Spleen (tissue), 11 donors: ENCODE results near the gene TCL1A. TPM values are rescaled to one million over a fixed set of nuclear protein-coding genes. Genes with fewer than 3 reads are reported as not detected.

Experiments
- DNase-seq: peaks from one replicate; pipeline ENCODE4 v3.0.0-alpha.2; 2020
- H3K27ac ChIP-seq, 8 donors: fragments of 200-600 bp; sonication (generic) in 7 of 8; 1 replicate in 4 of 8; 2 replicates in 4 of 8; pipeline versions ENCODE4 v1.5.0 to v1.8.0; 2016 to 2021; ENCODE audit warnings: inconsistent platforms in 4 of 8, mild to moderate bottlenecking in 4 of 8, moderate library complexity in 1 of 8
- H3K27me3 ChIP-seq, 7 donors: fragments of 200-600 bp; sonication (generic) in 6 of 7; replicated peaks in 1 of 7; 1 replicate in 4 of 7; 2 replicates in 3 of 7; pipeline versions ENCODE4 v1.5.0 to v1.8.0; 2016 to 2021; ENCODE audit warnings: inconsistent platforms in 3 of 7, mild to moderate bottlenecking in 1 of 7
- H3K36me3 ChIP-seq, 6 donors: fragments of 200-600 bp; sonication (generic) in 5 of 6; 1 replicate in 4 of 6; 2 replicates in 2 of 6; pipeline versions ENCODE4 v1.5.0 to v1.8.0; 2016 to 2021; ENCODE audit warnings: inconsistent platforms in 2 of 6
- H3K4me1 ChIP-seq, 6 donors: fragments of 200-600 bp; sonication (generic) in 5 of 6; 1 replicate in 3 of 6; 2 replicates in 3 of 6; pipeline versions ENCODE4 v1.5.0 to v1.8.0; 2016 to 2021; ENCODE audit warnings: inconsistent platforms in 3 of 6
- H3K4me3 ChIP-seq, 8 donors: fragments of 200-600 bp; sonication (generic) in 7 of 8; 1 replicate in 4 of 8; 2 replicates in 4 of 8; pipeline versions ENCODE4 v1.5.0 to v1.8.0; 2016 to 2021; ENCODE audit warnings: inconsistent platforms in 4 of 8, mild to moderate bottlenecking in 4 of 8, moderate library complexity in 2 of 8
- H3K9me3 ChIP-seq, 8 donors: fragments of 200-600 bp; sonication (generic) in 7 of 8; 1 replicate in 4 of 8; 2 replicates in 4 of 8; pipeline versions ENCODE4 v1.5.0 to v1.8.0; 2016 to 2021; ENCODE audit warnings: inconsistent platforms in 4 of 8
- CTCF ChIP-seq, 11 experiments: fragments of 200-600 bp in 7 of 11; fragments of 450-650 bp in 4 of 11; sonication (generic) in 4 of 11; IDR thresholded peaks in 8 of 11; conservative IDR thresholded peaks in 3 of 11; 1 replicate in 7 of 11; 2 replicates in 4 of 11; pipeline versions ENCODE4 v1.4.0 to v1.8.0; 2016 to 2021; ENCODE audit warnings: antibody characterized with exemption in 11 of 11, inconsistent platforms in 4 of 11, mild to moderate bottlenecking in 1 of 11
- POLR2A ChIP-seq, 3 donors: fragments of 450-650 bp; IDR thresholded peaks; one replicate each; pipeline ENCODE4 v1.5.1; 2017; ENCODE audit warnings: antibody characterized with exemption in 3 of 3, mild to moderate bottlenecking in 1 of 3
- POLR2AphosphoS5 ChIP-seq, 3 donors: sonication (generic); formaldehyde crosslinking; IDR thresholded peaks; one replicate each; pipeline ENCODE4 v1.5.1; 2017; ENCODE audit warnings: antibody characterized with exemption in 3 of 3
- WGBS, 5 donors: extraction: QIAGEN DNeasy Blood & Tissue Kit in 3 of 5; methylation state at CpG; one replicate each; pipeline versions ENCODE4 v1.1.5 to v1.1.7; 2013 to 2018; 5-methylcytosine and 5-hydroxymethylcytosine counted together
- intact Hi-C: fragments of 100-400 bp; cut with DNase I; formaldehyde crosslinking; loops from one replicate; pipeline ENCODE4 v1.15.0; 2023; ENCODE audit warnings: low total_unique reads
- polyA plus RNA-seq, 3 donors: library from polyadenylated mRNA; stranded (reverse); fragments of 200-250 nt; gene quantifications; one replicate each; pipeline ENCODE4 v1.2.1, GENCODE V29; 2013
- total RNA-seq, 7 donors: library from RNA; depleted of rRNA in 3 of 7; stranded (reverse); fragments of >200 nt in 3 of 7; fragmentation: NEBNext Ultra II Directional in 4 of 7; extraction: Animal tissue kit (Norgen Biotek cat#: 25700) in 4 of 7; gene quantifications; one replicate each; pipeline versions ENCODE4 v1.1.0 to v1.2.1, GENCODE V29; 2016 to 2021
- donor health status: healthy with polysubstance abuse.
- donor health status: DM: no; HTN: no; CAD: no; lungs with moderate emphysema.
- donor health status: DM: no; HTN: no; CAD: no.
- donor health status: Bipolar disorder and iron deficiency.
- donor health status: healthy.
- donor health status: DM: no; HTN: no; CAD: no.
- donor health status: DM: yes; HTN: yes; CAD: no.

Gene TCL1A
- total and polyA plus RNA-seq, 10 donors = 12.8 to 520 (median 64.4) TPM

- 42 to 64% (median 60%) methylated on average over 7 of the region's 7 CpGs for whole genome bisulfite sequencing, 5 donors
- intact Hi-C loops = no loop called here
Measured at GRCh38 chr14:95697764-95698163, 16.2 kb downstream of the TCL1A start.

GRCh38 chr14:95696741-95697140 lies 17.2 kb downstream of the TCL1A start:
- intact Hi-C loops = no loop called here
- Histone ChIP-seq H3K9me3 (no peaks in the 10 kb centered on the region), H3K4me3 (no peak overlapping the region), H3K4me1 (peaks cover 0 to 82% (median 3%) of the 10 kb centered on the region in 6 donors), H3K27me3 (peaks cover 0 to 62% (median 3%) of the 10 kb centered on the region in 7 donors), H3K36me3 (no peaks in the 10 kb centered on the region), H3K27ac (peak overlapping the region in 4 of 8 donors; percentile 22 to 82 (median 60))
- TF ChIP-seq POLR2A (IDR thresholded peaks at IDR 0.05) (no peak), CTCF (IDR thresholded peaks at IDR 0.05 in 8 of 11, conservative IDR thresholded peaks at IDR 0.05 in 3 of 11) (no peak)
- 50 to 70% (median 63%) methylated on average over 15 of the region's 15 CpGs for WGBS, 5 donors
- DNase-seq = no peak

More at GRCh38 chr14:95697764-95698163, 16.2 kb downstream of the TCL1A start:
- H3K27me3 ChIP-seq = peaks cover 0 to 62% (median 0%) of the 10 kb centered on the region in 7 donors
- H3K27ac ChIP-seq = peak overlapping the region in 4 of 8 donors; percentile 36 to 82 (median 63)
- H3K4me1 ChIP-seq = peaks cover 0 to 77% (median 3%) of the 10 kb centered on the region in 6 donors
- TF ChIP-seq POLR2AphosphoS5 (IDR thresholded peaks at IDR 0.05) (peak in 1 of 3 donors; percentile 74), CTCF (IDR thresholded peaks at IDR 0.05 in 8 of 11, conservative IDR thresholded peaks at IDR 0.05 in 3 of 11) (peak in 2 of 11 experiments; percentile 11 to 24), POLR2A (IDR thresholded peaks at IDR 0.05) (no peak)
- no peaks in the 10 kb centered on the region for H3K36me3 ChIP-seq
- no peak overlapping the region for H3K4me3 ChIP-seq
- no peaks in the 10 kb centered on the region for H3K9me3 ChIP-seq
- no peak for DNase-seq

GRCh38 chr14:95695913-95696312 lies 18.0 kb downstream of the TCL1A start:
- Histone ChIP-seq H3K27ac (peak overlapping the region in 3 of 8 donors; percentile 51 to 82 (median 68)), H3K36me3 (no peaks in the 10 kb centered on the region), H3K9me3 (no peaks in the 10 kb centered on the region), H3K4me3 (no peak overlapping the region), H3K4me1 (peaks cover 0 to 82% (median 3%) of the 10 kb centered on the region in 6 donors), H3K27me3 (peaks cover 0 to 57% (median 4%) of the 10 kb centered on the region in 7 donors)
- DNase-seq = no peak
- intact Hi-C loops = no loop called here
- 43 to 76% (median 59%) methylated on average over 3 to 5 of the region's 5 CpGs for WGBS, 5 donors
- TF ChIP-seq POLR2AphosphoS5 (IDR thresholded peaks at IDR 0.05) (peak in 1 of 3 donors; percentile 51), CTCF (IDR thresholded peaks at IDR 0.05 in 8 of 11, conservative IDR thresholded peaks at IDR 0.05 in 3 of 11) (no peak)

GRCh38 chr14:95695051-95695450 lies 18.9 kb downstream of the TCL1A start:
- no peak for TF ChIP-seq POLR2A (IDR thresholded peaks at IDR 0.05)
- TF ChIP-seq POLR2AphosphoS5 (IDR thresholded peaks at IDR 0.05) = no peak
- TF ChIP-seq CTCF (IDR thresholded peaks at IDR 0.05 in 8 of 11, conservative IDR thresholded peaks at IDR 0.05 in 3 of 11) = no peak
- intact Hi-C loops = no loop called here
- no peaks in the 10 kb centered on the region for H3K36me3 ChIP-seq
- no peak for DNase-seq
- peaks cover 0 to 58% (median 4%) of the 10 kb centered on the region in 7 donors for H3K27me3 ChIP-seq
- peak overlapping the region in 3 of 8 donors; percentile 43 to 76 (median 68) for H3K27ac ChIP-seq
- WGBS, 5 donors = 56 to 73% (median 61%) methylated on average over 2 to 5 of the region's 5 CpGs
- peaks cover 0 to 74% (median 3%) of the 10 kb centered on the region in 6 donors for H3K4me1 ChIP-seq
- no peak overlapping the region for H3K4me3 ChIP-seq
- no peaks in the 10 kb centered on the region for H3K9me3 ChIP-seq
